Testis (tissue), 2 donors: ENCODE measurements around the gene KANK2.

Source experiments
- POLR2A ChIP-seq: fragments of 450-650 bp; IDR thresholded peaks from one replicate; pipeline ENCODE4 v1.6.1; 2017; ENCODE audit warnings: antibody characterized with exemption, mild to moderate bottlenecking, moderate library complexity
- TF ChIP-seq, protein P1 (sequence below), 3 experiments: fragments of 450-650 bp in 2 of 3; fragments of 200-600 bp in 1 of 3; sonication (generic) in 1 of 3; IDR thresholded peaks; one replicate each; pipeline ENCODE4 v1.5.1; 2016 to 2019; ENCODE audit warnings: antibody characterized with exemption in 3 of 3, mild to moderate bottlenecking in 2 of 3, moderate library complexity in 1 of 3

DNA sequence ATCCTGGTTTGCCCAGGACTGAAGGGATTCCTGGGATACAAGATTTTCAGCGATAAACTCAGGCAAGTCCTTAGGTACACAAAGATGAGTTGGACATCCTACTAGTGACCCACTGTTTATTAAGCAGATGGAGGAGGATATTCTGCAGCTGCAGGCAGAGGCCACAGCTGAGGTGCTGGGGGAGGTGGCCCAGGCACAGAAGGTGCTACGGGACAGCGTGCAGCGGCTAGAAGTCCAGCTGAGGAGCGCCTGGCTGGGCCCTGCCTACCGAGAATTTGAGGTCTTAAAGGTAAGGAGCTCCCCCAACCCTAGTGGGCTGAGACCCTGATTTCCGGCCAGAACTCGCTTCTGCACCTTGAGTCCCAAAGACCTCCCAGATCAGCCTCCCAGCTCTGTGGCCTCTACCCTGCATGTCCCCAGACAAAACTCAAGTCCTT lies 42.7 kb upstream of the KANK2 start:
- TF ChIP-seq, protein P1, sequence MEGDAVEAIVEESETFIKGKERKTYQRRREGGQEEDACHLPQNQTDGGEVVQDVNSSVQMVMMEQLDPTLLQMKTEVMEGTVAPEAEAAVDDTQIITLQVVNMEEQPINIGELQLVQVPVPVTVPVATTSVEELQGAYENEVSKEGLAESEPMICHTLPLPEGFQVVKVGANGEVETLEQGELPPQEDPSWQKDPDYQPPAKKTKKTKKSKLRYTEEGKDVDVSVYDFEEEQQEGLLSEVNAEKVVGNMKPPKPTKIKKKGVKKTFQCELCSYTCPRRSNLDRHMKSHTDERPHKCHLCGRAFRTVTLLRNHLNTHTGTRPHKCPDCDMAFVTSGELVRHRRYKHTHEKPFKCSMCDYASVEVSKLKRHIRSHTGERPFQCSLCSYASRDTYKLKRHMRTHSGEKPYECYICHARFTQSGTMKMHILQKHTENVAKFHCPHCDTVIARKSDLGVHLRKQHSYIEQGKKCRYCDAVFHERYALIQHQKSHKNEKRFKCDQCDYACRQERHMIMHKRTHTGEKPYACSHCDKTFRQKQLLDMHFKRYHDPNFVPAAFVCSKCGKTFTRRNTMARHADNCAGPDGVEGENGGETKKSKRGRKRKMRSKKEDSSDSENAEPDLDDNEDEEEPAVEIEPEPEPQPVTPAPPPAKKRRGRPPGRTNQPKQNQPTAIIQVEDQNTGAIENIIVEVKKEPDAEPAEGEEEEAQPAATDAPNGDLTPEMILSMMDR (IDR thresholded peaks at IDR 0.05), result no peak
- no peak for TF ChIP-seq POLR2A
